ENCODE data around the gene LRRC72.
"Not testable (repeated sequence)": the region's sequence is repeated elsewhere in the genome, so short reads cannot be mapped to it uniquely, and the experiment has no call there.

LRRC72 gene

GRCh38 chr7:16529697-16530096 lies 3.1 kb downstream of the LRRC72 start:
- Histone ChIP-seq H3K4me2 (no peak overlapping the region), H3K4me3 (IDR thresholded peaks at IDR 0.05; ENCODE audit: insufficient read depth, low read depth, low read length) (no peak overlapping the region), H2AFZ (ENCODE audit: low read depth) (no peak overlapping the region), H3K27ac (no peak overlapping the region), H3K27me3 (ENCODE audit: insufficient read depth, low read depth) (no peaks in the 10 kb centered on the region), H4K20me1 (ENCODE audit: insufficient read depth) (no peaks in the 10 kb centered on the region), H3K79me2 (ENCODE audit: insufficient read depth, low read depth) (no peaks in the 10 kb centered on the region), H3K36me3 (ENCODE audit: insufficient read depth) (no peaks in the 10 kb centered on the region; the same call in 1 of the 2 replicates), H3K9ac (no peak overlapping the region), H3K4me1 (ENCODE audit: low read depth, poor library complexity, severe bottlenecking) (no peaks in the 10 kb centered on the region)
- no peak for TF ChIP-seq CTCF (conservative IDR thresholded peaks at IDR 0.05; ENCODE audit: low read depth, low read length)

- no peak for TF ChIP-seq CTCF (conservative IDR thresholded peaks at IDR 0.05; ENCODE audit: low read depth, low read length)
These were observed 5.1 kb downstream of the LRRC72 start for GRCh38 chr7:16531707-16532106.

GRCh38 chr7:16532272-16532671 lies 5.6 kb downstream of the LRRC72 start:
- no peak for TF ChIP-seq CTCF (conservative IDR thresholded peaks at IDR 0.05; ENCODE audit: low read depth, low read length)
- H3K4me2 ChIP-seq, result no peak overlapping the region
- H4K20me1 ChIP-seq (ENCODE audit: insufficient read depth), result no peaks in the 10 kb centered on the region
- no peak overlapping the region for H3K27ac ChIP-seq
- no peaks in the 10 kb centered on the region for H3K79me2 ChIP-seq (ENCODE audit: insufficient read depth, low read depth)
- no peaks in the 10 kb centered on the region for H3K36me3 ChIP-seq (ENCODE audit: insufficient read depth)
- H2AFZ ChIP-seq (ENCODE audit: low read depth), result no peak overlapping the region
- H3K4me3 ChIP-seq (IDR thresholded peaks at IDR 0.05; ENCODE audit: insufficient read depth, low read depth, low read length), result no peak overlapping the region
- no peak overlapping the region for H3K9ac ChIP-seq
- no peaks in the 10 kb centered on the region for H3K4me1 ChIP-seq (ENCODE audit: low read depth, poor library complexity, severe bottlenecking)
- H3K27me3 ChIP-seq (ENCODE audit: insufficient read depth, low read depth), result no peaks in the 10 kb centered on the region

More at GRCh38 chr7:16531707-16532106, 5.1 kb downstream of the LRRC72 start:
- no peak overlapping the region for H3K9ac ChIP-seq
- H2AFZ ChIP-seq (ENCODE audit: low read depth), result no peak overlapping the region
- no peak overlapping the region for H3K4me3 ChIP-seq (IDR thresholded peaks at IDR 0.05; ENCODE audit: insufficient read depth, low read depth, low read length)
- H3K4me1 ChIP-seq (ENCODE audit: low read depth, poor library complexity, severe bottlenecking), result no peaks in the 10 kb centered on the region
- H3K27me3 ChIP-seq (ENCODE audit: insufficient read depth, low read depth), result no peaks in the 10 kb centered on the region
- no peaks in the 10 kb centered on the region for H3K79me2 ChIP-seq (ENCODE audit: insufficient read depth, low read depth)
- no peaks in the 10 kb centered on the region for H4K20me1 ChIP-seq (ENCODE audit: insufficient read depth)
- H3K36me3 ChIP-seq (ENCODE audit: insufficient read depth), result no peaks in the 10 kb centered on the region
- no peak overlapping the region for H3K27ac ChIP-seq
- no peak overlapping the region for H3K4me2 ChIP-seq

- H3K36me3 ChIP-seq (ENCODE audit: insufficient read depth), result no peaks in the 10 kb centered on the region
- no peaks in the 10 kb centered on the region for H4K20me1 ChIP-seq (ENCODE audit: insufficient read depth)
- no peak overlapping the region for H3K27ac ChIP-seq
- TF ChIP-seq CTCF (conservative IDR thresholded peaks at IDR 0.05; ENCODE audit: low read depth, low read length), result no peak
- H3K4me1 ChIP-seq (ENCODE audit: low read depth, poor library complexity, severe bottlenecking), result no peaks in the 10 kb centered on the region
- H2AFZ ChIP-seq (ENCODE audit: low read depth), result no peak overlapping the region
- H3K79me2 ChIP-seq (ENCODE audit: insufficient read depth, low read depth), result no peaks in the 10 kb centered on the region
- no peak overlapping the region for H3K4me2 ChIP-seq
- H3K4me3 ChIP-seq (IDR thresholded peaks at IDR 0.05; ENCODE audit: insufficient read depth, low read depth, low read length), result no peak overlapping the region
- no peak overlapping the region for H3K9ac ChIP-seq
- H3K27me3 ChIP-seq (ENCODE audit: insufficient read depth, low read depth), result no peaks in the 10 kb centered on the region
These were observed 8.9 kb downstream of the LRRC72 start for GRCh38 chr7:16535500-16535899.

- H3K4me2 ChIP-seq; H4K20me1 ChIP-seq (ENCODE audit: insufficient read depth); H3K4me1 ChIP-seq (ENCODE audit: low read depth, poor library complexity, severe bottlenecking); H3K36me3 ChIP-seq (ENCODE audit: insufficient read depth); H3K27ac ChIP-seq; H3K4me3 ChIP-seq (IDR thresholded peaks at IDR 0.05; ENCODE audit: insufficient read depth, low read depth, low read length); H2AFZ ChIP-seq (ENCODE audit: low read depth); H3K79me2 ChIP-seq (ENCODE audit: insufficient read depth, low read depth); H3K27me3 ChIP-seq (ENCODE audit: insufficient read depth, low read depth); H3K9ac ChIP-seq: not testable (repeated sequence)
These were observed 13.9 kb downstream of the LRRC72 start for GRCh38 chr7:16540559-16540958.
